ENCODE measurements around the gene RRBP1. TPM values are rescaled to one million over a fixed set of nuclear protein-coding genes. Genes with fewer than 3 reads are reported as not detected.

Gene RRBP1
- total and polyA plus RNA-seq, 4 donors = 106 to 208 (median 127) TPM

DNA sequence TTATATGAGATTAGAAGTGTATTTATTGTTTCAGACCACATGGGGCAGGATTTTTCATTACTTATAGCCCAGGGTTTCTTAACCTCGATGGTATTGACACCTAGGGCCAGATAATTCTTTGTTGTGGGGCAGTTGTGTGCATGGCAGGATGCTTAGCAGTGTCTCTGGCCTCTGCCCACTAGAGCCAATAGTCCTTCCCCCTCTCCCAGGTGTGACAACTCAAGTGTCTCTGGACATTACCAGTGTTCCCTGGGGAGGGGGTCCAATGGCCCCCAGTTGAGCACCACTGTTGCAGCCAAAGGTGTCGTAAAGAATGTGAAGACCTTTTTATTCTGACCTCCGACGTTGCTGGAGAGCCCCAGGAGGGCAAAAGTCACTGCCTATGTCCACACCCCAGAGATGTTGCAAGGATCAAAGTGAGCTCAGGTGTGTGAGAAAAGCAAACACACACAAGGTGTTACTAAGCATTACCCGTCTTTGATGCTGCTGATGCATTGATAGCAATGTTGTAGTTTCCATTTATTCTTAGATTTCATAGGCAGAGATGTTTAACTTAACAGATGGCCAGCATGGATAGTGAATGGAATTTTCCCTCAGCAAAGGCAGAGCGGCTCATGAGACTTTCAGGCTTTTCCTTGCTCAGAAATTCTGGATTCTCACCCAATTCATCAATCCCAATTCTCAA, 39.9 kb upstream of the RRBP1 start:
- Histone ChIP-seq H3K4me3 (no peak overlapping the region), H3K27me3 (ENCODE audit: control insufficient read depth in 3 of 3, insufficient read depth in 3 of 3, low read length in 2 of 3) (no peaks in the 10 kb centered on the region), H3K4me1 (ENCODE audit: control insufficient read depth in 5 of 5, insufficient read depth in 5 of 5, low read length in 5 of 5) (peaks cover 0 to 5% (median 0%) of the 10 kb centered on the region in 5 donors), H3K27ac (ENCODE audit: low read depth in 1 of 2, low read length in 1 of 2) (no peak overlapping the region), H3K36me3 (ENCODE audit: control insufficient read depth in 4 of 4, insufficient read depth in 4 of 4, low read length in 4 of 4) (no peaks in the 10 kb centered on the region), H3K9me3 (ENCODE audit: control insufficient read depth in 4 of 4, insufficient read depth in 3 of 4, low read length in 3 of 4) (no peaks in the 10 kb centered on the region), H3K9ac (ENCODE audit: insufficient read depth in 1 of 2, low read length in 2 of 2) (no peak overlapping the region)
- no peak for TF ChIP-seq CTCF (IDR thresholded peaks at IDR 0.05; ENCODE audit: control extremely low read depth, extremely low read depth)
- ATAC-seq (ENCODE audit: insufficient read depth, low FRiP score) = no peak
- no peak for DNase-seq
- WGBS, 2 donors = 54 to 67% methylated on average over 6 of the region's 6 CpGs

DNA sequence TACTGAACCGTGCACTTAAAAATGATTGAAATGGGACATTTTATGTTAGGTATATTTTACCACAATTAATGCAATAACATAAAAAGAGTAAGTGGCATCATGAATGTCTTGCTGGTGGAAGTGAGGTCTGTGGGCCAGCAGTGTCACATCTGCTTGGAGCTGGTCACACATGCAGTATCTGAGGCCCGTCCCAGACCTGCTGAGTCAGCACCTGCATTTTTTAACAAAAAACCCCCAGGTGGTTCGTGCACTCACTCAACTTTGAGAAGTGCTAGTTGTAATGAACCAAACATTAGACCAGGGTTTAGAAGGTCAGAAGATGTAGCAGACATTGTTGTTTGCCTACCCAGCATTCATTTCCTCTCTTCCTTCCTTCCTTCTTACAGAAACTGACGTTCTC, 38.7 kb upstream of the RRBP1 start:
- Histone ChIP-seq H3K27me3 (ENCODE audit: control insufficient read depth in 3 of 3, insufficient read depth in 3 of 3, low read length in 2 of 3) (no peaks in the 10 kb centered on the region), H3K4me3 (no peak overlapping the region), H3K9me3 (ENCODE audit: control insufficient read depth in 4 of 4, insufficient read depth in 3 of 4, low read length in 3 of 4) (no peaks in the 10 kb centered on the region), H3K9ac (ENCODE audit: insufficient read depth in 1 of 2, low read length in 2 of 2) (no peak overlapping the region), H3K27ac (ENCODE audit: low read depth in 1 of 2, low read length in 1 of 2) (no peak overlapping the region), H3K36me3 (ENCODE audit: control insufficient read depth in 4 of 4, insufficient read depth in 4 of 4, low read length in 4 of 4) (no peaks in the 10 kb centered on the region), H3K4me1 (ENCODE audit: control insufficient read depth in 5 of 5, insufficient read depth in 5 of 5, low read length in 5 of 5) (peaks cover 0 to 5% (median 0%) of the 10 kb centered on the region in 5 donors)
- no peak for TF ChIP-seq CTCF (IDR thresholded peaks at IDR 0.05; ENCODE audit: control extremely low read depth, extremely low read depth)
- 53 to 57% methylated on average over 4 of the region's 4 CpGs for WGBS, 2 donors
- DNase-seq (no peak), ATAC-seq (ENCODE audit: insufficient read depth, low FRiP score) (no peak)

- no peaks in the 10 kb centered on the region for H3K9me3 ChIP-seq (ENCODE audit: control insufficient read depth in 4 of 4, insufficient read depth in 3 of 4, low read length in 3 of 4)
- no peak overlapping the region for H3K9ac ChIP-seq (ENCODE audit: insufficient read depth in 1 of 2, low read length in 2 of 2)
- WGBS, 2 donors = 80 to 94% methylated on average over 7 of the region's 7 CpGs
- no peak overlapping the region for H3K4me3 ChIP-seq
- H3K4me1 ChIP-seq (ENCODE audit: control insufficient read depth in 5 of 5, insufficient read depth in 5 of 5, low read length in 5 of 5) = peaks cover 0 to 9% (median 0%) of the 10 kb centered on the region in 5 donors
- no peaks in the 10 kb centered on the region for H3K36me3 ChIP-seq (ENCODE audit: control insufficient read depth in 4 of 4, insufficient read depth in 4 of 4, low read length in 4 of 4)
- H3K27ac ChIP-seq (ENCODE audit: low read depth in 1 of 2, low read length in 1 of 2) = no peak overlapping the region
- no peak for DNase-seq
- TF ChIP-seq CTCF (IDR thresholded peaks at IDR 0.05; ENCODE audit: control extremely low read depth, extremely low read depth) = no peak
- no peak for ATAC-seq (ENCODE audit: insufficient read depth, low FRiP score)
- H3K27me3 ChIP-seq (ENCODE audit: control insufficient read depth in 3 of 3, insufficient read depth in 3 of 3, low read length in 2 of 3) = no peaks in the 10 kb centered on the region
Measured at GRCh38 chr20:17716331-17716730, 34.3 kb upstream of the RRBP1 start.

DNA sequence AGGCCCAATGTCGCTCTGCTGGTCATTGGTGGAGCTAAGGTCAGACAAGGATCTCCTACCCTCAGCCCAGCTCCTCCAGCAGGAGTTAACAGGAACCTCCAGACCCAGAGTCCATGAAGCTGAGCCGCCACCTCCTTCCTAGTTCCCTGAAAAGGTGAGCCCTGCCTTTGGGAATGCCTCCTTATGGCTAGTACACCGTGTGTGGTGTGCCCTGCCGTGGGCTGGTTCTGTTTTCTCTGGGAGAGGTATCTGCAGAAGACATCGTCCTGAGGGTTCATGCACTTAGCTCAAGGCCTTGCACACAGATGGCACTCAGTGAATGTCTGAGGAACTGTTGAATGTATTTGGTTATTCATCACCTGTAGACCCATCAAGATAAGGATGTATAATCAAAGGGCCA, 33.0 kb upstream of the RRBP1 start:
- WGBS, 2 donors = 87 to 89% methylated on average over 5 of the region's 5 CpGs

More for the DNA sequence above, 33.0 kb upstream of the RRBP1 start:
- Histone ChIP-seq H3K4me1 (ENCODE audit: control insufficient read depth in 5 of 5, insufficient read depth in 5 of 5, low read length in 5 of 5) (peaks cover 0 to 22% (median 6%) of the 10 kb centered on the region in 5 donors), H3K9ac (ENCODE audit: insufficient read depth in 1 of 2, low read length in 2 of 2) (no peak overlapping the region), H3K27me3 (ENCODE audit: control insufficient read depth in 3 of 3, insufficient read depth in 3 of 3, low read length in 2 of 3) (no peaks in the 10 kb centered on the region), H3K27ac (ENCODE audit: low read depth in 1 of 2, low read length in 1 of 2) (no peak overlapping the region), H3K9me3 (ENCODE audit: control insufficient read depth in 4 of 4, insufficient read depth in 3 of 4, low read length in 3 of 4) (no peaks in the 10 kb centered on the region), H3K4me3 (no peak overlapping the region), H3K36me3 (ENCODE audit: control insufficient read depth in 4 of 4, insufficient read depth in 4 of 4, low read length in 4 of 4) (no peaks in the 10 kb centered on the region)
- no peak for TF ChIP-seq CTCF (IDR thresholded peaks at IDR 0.05; ENCODE audit: control extremely low read depth, extremely low read depth)
- no peak for ATAC-seq (ENCODE audit: insufficient read depth, low FRiP score)
- no peak for DNase-seq
